HG02571 (cell line): ENCODE measurements around the gene P3H2.

Experiments
- ATAC-seq: cut with Tn5 transposase; IDR thresholded peaks from one replicate; pipeline ENCODE4 v1.9.1; 2021; ENCODE audit warnings: mild to moderate bottlenecking, moderate library complexity; ENCODE audit not compliant: unreplicated experiment

P3H2 gene

DNA sequence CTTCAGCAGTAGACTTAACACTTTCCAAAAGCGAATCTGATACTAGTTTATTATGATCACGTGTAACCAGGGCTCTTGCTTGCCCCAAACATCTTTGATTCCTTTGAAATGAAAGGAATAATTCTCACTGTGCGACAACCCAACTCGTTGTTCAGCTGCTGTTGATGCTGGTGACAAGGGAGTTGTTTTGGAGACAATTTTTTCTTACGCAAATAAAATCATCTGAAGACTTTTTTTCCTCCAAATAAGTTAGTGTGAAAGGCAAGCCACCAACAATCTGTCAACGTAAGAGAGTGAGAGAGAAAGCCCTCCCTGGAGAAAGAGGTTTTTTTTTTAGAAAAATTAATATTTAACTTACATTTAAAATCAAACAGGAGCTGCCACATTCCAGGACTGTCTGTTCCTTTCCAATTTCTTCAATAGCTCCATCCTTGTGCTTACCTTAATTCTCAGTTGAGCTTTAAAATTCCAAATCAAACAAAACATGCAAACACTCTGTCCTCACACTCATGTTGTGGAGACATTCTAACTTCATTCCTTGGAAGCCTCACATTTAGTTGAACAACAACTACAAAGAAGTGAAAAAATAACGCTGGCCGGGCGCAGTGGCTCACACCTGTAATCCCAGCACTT is 4.9 kb upstream of the P3H2 start:
- ATAC-seq = no peak

DNA sequence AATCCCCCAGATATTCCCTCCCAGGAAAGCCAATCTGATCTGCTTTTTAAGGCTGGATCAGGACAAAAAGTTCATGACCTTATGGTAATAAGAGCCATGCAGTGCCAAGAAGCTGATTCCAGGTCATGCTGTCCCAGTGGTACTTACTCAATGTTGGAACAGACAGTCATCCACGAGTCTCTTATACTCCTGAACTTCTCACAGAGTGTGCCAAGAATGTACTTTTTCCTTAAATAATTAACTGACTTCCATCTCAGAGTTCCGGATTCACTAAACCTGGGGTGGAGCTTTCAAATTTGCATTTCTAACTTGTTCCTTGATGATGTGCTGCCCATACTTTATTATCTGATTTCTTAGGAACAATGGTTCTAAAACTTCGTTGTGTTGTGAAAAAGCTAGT is 3.4 kb upstream of the P3H2 start:
- ATAC-seq = no peak

DNA sequence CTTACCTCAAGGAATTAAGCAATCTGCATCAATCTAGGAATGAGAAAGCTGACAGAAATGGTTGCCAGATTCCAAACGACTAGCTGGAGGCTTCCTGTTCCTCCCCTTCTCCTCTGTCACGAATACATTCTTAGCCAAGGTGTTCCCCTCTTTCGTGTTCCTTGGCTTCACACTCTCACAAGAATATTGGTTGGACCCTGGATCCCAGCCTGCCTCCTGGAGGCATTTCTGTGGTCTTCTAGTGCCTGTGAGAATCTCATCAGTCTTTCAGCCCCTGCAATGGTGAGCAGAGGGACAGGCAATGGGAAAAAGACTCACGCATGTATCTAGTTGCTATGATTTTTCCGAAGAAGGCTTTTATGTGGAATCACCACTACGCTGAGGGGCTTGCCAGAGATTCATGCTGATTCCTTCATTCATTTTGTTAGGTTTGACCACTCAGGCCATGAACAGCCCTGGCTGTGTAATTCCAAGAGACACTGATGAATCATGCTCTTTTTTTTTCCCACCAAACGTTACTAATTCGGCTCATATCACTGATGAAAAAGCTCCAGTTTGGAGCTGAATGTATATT is 1.6 kb upstream of the P3H2 start:
- ATAC-seq = no peak

DNA sequence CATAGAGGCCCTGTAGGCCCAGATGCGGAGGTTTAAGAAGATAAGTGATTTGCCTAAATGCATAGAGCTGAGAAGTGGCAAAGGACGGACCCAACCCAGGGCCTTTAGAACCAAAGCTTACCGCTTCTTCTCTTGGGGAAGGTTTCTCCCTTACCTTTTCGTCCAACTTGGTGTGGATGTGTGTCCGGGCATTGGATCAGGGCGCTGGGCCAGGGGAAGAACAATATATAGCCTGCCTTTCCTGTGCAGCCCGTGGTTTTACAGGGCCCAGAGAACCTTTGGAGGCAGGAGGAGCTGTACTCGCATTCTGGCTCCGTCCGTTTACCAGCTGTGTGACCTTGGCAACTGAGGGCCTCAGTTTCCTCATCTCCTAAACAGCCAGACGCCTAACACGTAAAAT is 686 bp upstream of the P3H2 start:
- ATAC-seq = no peak

DNA sequence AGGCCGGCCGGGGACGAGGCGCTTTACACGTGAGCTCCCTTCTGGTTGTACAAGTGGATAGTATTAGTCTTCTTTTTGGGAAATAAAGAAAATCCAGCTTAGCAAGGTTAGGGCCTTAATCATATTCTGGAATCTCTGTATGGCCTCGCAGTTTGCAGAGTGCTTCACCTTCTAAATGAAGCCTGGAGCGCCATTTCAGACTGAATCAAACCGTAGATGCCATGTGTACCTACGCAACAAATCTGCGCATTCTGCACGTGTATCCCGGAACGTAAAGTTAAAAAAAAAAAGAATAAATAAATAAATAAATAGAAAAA is 322 bp upstream of the P3H2 start:
- no peak for ATAC-seq

DNA sequence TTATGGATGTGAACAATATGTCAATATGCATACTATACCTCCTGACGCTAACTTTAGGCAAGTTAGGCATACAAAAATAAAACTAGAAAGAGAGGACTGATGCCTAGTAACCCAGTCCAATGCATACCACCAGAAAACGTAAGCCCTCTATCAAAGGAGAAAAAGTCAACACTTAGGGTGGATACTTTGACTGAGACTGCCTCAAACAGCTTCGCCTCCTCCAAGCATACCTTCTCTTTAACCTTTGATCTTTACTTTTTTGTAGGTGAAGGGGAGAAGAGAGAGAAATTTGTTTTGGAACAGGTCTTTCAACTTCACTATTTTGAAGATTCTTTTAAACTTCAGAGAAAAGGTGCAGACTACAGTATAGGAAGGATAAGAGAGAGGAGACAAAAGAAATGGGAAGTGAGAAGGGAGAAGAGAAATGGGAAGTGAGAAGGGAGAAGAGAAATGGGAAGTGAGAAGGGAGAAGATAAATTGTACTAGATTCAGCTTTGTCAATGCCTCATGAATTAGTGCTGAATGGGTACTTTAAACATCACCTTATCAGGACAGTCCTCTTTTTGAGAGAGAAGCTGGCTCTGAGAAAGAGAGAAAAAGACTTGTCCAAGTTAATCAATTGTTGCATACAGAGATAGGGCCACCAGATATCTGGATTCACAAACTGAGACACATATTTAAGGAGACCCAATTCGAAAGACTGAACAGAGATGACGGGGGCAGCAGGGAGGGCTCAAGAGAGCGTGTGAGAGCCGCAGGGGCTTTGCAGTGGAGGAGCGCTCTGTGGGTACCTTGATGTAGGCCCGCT is 1.0 kb downstream of the P3H2 start:
- peak; percentile 10 for ATAC-seq

DNA sequence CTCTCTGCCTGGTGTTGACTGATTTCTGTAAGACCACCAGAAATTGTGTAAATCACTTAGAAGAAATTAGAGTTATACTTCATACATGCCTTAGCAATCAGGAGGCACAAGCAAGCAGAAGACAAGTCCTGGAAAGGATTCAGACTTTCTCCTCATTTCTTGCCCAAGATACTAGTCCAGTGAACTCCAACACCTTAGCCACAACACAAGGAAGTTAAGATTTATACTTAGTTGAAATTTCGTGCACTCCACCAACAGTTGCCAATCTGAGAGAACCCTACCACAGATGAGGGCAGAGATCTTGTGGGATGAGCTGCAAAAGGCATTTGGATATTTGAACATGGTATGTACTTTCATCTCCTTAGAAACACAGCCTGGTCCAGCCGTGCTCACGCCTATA is 2.3 kb downstream of the P3H2 start:
- no peak for ATAC-seq

DNA sequence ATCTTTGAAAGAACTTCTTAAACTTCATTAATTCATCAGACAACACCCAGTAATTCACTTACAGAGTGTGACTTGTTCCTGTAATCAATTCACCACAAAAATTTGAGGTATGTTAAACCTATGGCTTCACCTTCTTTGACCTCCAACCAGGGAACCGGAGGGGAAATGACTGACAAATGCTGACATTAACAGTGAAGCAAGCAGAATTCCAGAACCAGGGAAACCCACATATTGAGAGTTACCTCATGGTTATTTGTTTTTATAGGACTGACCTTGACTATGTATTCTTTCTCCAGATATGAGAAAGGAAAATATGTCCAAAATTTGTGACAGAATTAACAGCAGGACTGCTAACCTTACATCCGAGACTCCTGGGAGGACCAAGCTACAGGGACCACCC is 2.7 kb downstream of the P3H2 start:
- no peak for ATAC-seq

DNA sequence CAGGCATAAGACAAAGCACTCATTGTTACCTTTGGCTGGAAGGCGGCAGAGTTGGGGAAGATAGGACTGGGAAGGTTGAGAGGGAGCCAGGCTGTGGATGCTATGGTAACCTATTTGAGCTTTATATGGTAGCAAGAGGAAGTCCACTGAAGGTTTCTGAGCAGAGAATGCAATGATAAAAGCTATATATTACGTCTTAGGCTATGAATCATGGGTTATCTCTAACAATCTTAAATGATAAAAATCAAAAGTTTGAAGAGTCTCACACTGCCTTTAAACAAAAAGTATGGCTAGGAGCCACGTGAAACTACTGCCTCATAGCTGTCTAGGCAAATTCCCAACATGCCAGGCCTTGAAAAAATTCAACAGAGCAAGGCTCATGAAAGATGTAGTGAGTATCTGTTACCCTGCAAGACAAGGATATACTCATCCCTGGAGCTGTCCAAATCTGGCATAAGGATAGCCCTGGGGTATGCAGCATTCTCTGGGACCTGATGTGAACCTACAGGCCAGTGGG is 4.1 kb downstream of the P3H2 start:
- no peak for ATAC-seq

DNA sequence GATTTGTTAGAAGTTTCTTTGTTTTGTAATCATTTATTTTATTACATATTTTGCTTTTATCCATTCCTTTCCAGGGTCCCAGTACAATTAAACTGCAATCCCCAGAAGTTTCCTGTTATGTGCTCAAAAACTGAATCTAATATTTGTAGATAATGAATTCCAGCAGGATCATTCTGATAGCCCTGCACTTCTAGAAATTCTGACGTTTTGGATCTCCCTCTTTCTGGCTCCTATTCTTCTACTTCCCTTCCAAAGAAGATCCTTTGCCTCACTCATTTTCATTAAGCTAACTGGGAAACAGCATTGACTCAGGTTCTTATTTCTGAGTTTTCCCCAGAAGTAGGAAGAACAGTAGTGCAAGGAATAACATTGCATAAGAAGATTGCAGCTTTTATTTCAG is 9.9 kb downstream of the P3H2 start:
- no peak for ATAC-seq

DNA sequence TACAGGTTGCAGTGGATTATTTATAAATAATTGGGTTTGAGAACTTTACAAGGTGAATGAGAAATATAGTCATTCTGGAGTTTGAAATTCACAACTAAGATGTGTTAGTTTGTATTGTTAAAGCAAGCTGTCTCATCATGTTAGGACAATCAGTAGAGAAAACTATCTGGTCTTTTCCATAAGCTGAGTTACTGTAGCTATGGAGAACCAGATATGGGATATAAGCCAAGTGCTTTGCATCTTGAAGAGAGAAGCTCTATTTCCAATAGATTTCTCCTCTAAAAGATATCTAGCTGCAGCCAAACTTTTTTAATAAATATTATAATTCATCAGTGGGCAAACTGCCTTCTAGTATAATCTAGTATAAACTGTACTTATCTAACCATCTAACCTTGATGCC is 11.3 kb downstream of the P3H2 start:
- ATAC-seq = no peak

DNA sequence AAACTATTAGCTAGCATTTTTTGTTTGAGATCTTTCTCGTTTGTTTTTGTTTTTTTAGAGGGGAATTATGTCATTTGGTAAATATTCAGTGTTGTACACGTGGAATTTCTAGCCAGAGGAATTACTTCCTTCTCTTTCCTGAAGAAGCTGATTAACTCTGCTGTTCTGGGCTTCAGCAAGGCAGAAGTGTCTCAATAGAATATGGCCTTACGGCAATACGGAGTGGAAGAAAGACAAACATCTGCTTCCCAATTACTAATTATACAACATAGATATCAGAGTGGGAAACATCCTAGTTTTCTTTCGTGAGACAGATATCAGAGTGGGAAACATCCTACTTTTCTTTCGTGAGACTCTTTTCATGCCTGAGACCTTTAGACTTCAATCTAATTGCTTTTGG is 11.9 kb downstream of the P3H2 start:
- ATAC-seq = no peak

DNA sequence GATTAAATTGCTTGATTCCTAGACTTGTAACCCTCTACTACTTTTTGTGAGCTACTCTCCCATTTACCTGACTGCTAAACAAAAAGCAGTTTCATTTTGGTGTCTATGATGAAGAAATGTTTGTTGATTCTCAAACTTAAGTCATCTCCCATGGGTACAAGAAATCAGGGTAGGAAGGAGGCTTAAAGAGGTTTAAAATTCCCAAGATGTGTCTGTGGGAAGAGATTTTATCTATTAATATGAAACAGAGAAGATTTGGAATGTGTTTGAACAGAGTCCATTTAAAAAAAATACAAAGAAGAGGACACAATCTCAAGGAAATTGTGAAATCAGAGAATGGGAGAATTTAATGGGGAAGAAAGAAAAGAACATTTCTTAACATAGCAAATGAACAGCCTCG is 14.8 kb downstream of the P3H2 start:
- ATAC-seq = no peak

DNA sequence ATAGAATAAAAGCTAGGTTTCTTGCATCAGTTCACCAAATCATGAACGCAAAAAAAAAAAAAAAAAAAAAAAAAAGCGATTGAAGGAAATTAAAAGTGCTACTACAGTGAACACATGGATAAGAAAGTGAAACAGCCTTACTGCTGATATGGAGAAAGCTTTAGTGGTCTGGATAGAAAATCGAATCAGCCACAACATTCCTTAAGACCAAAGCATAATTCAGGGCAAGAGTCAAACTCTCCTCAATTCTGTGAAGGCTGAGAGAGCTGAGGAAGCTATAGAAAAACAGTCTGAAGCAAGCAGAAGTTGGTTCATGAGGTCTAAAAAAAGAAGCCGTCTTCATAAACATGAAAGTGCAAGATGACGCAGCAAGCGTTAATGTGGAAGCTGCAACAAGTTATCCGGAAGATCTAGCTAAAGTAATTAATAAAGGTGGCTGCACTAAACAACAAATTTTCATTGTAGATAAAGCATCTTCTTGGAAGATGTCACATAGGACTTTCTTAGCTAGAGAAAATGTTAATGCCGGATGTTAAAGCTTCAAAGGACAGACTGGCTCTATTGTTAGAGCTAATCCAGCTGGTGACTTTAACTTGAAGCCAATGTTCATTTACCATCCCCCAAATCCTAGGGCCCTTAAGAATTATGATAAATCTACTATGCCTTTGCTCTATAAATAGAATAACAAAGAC is 19.2 kb downstream of the P3H2 start:
- ATAC-seq = no peak

DNA sequence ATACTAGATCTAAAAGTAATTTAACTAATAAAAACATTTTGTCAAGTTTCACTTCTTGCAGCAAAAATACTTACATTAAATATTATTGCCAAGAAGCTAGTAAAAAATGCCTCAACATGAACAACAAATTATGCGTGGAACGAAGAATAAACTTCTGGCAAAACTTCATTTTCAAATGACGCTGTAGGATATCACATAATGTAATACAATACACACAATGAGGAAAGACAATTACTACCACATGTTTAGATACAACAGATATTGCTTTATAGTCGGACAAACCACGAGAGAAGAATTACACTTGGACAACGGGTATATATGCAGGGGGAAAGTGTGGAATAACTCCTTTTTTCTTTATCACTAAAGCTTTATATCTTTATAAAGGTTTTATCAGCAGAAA is 21.6 kb downstream of the P3H2 start:
- ATAC-seq = no peak

DNA sequence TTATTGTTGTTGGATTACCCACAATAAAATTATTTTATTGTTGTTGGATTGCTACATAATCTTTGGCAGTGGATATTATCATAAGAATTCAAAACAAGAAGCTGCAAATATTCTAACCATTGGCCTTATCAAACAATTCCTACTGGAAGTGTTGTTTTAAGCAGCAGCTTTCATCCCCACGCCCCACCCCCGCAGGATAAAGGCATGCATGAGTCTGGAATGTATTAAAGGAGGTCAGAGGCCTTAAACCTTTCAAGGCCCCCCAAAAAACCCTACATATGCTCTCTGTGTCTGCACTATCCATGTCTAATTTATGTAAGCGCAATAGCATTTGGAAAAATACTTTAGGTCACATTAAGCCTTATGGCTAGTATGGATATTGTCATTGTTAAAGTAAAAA is 23.1 kb downstream of the P3H2 start:
- ATAC-seq = no peak

DNA sequence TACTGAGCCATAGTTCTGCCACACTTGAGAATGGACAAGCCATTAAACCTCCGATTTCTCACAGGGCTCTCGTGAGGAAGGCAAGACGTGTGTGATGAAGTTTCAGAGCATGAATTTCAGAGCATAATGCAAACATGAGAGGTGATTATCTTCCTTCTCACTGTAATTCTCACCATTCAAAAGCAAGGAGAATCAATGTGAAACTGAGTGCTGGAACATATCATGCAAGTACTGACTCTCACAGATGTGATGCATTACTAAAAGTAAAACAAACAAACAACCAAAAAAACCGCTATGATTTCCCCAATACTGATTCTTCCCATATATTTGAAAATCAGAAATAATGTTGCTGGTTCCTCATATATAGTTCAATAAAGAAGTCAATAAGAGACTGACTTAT is 23.7 kb downstream of the P3H2 start:
- ATAC-seq = no peak

DNA sequence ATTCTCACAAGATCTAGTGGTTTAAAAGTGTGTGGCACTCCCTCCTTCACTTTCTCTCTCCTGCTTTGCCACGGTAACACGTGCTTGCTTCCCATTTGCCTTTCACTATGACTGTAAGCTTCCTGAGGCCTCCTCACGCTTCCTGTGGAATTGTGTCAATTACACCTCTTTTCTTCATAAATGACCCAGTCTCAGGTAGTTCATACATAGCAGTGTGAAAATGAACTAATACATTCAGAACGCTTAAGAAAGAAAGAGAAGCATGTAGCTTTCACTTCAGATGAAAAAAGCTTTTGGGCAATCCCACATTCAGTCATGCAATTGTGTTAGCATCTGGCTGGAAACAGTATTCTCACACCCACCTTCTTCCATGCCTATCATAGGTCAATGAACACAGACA is 24.4 kb downstream of the P3H2 start:
- ATAC-seq = no peak

DNA sequence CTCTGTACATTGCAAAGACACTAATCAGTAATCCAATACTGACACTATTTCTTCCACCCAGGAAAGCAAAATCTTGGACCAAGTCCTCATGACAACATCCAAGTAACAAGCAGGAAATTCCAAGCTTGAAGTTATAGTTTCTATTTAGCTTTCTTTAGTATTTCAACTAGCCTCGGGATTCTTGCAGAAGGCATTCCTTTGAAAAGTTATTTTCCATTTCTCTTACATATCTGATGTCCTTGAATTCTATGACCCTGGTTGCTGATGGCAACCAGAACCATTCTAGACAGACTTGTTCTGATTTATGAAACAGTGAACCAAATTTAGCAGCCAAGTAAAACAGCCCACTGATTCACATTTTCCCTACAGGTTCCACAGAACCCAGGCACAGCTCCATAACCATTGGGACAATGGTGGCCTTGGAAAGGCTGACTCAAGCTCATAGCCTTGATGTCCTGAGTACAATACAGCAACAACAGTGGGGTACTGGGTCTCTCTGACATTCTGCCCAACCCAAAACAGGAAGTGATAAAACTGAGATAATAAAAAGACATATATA is 26.5 kb downstream of the P3H2 start:
- ATAC-seq = no peak

DNA sequence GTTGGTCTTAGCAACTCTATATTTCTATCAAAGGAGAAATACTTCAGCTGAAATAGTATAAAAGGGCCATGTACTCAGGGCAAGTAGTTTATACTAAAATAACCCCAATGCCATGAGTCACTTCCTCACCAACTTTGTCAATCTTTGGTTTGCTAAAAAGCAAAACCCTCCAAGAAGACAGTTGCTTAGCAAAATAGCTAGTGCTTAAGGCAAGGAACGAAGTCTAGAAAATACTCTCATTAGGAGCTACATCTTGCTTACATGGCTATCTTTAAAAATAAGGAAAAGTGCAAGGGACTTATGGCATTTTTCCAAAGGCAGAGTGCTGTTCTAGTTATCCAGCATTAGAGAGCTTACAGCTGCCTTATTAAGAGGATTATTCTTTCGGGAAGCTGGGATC is 28.4 kb downstream of the P3H2 start:
- ATAC-seq = no peak

DNA sequence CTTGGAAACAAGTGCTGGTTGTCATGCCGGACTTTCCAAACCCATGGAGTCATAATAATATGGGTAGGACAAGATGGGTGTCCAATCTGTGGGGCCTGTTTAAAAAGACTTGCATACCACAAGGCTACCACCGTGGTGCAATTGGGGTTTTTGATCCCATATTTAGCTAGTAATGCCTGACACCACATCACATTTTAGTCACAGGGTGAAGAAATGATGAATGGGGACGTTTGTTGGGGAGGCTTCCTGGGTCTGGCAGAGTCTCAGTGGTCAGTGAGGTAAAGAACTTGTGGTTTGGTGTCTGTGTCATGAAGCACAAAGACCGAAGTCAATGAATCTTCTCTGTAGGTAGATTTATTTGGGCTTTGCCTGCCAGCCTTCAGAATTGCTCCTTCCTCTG is 31.0 kb downstream of the P3H2 start:
- ATAC-seq = peak; percentile 58

DNA sequence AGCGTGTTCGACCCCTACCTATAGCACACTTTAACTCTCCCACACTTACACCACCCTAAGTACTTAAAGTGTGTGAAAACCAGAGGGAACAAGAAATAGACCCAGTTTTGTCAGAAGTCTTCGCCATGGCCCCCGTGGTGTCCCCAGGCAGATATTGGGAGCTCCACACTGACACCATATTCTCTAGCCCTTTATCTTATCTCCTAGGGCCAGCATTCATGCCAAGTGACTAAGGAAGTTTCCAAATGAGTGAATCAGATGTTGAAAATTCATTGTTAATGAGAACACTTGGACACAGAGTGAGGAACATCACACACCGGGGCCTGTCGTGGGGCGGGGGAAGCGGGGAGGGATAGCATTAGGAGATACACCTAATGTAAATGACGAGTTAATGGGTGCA is 31.8 kb downstream of the P3H2 start:
- ATAC-seq = no peak
